Measurements from ENCODE around the gene GPR146. TPM values are rescaled to one million over a fixed set of nuclear protein-coding genes. Genes with fewer than 3 reads are reported as not detected.
A peak's percentile ranks its signal among the peaks of the same experiment; 100 is the strongest.

The GPR146 gene
- total RNA-seq, 1 donor from 2014 or later = 0.79 TPM

- Mint-ChIP-seq H3K27ac (peak overlapping the region; percentile 72), H3K36me3 (peaks cover 9% of the 10 kb centered on the region), H3K9me3 (no peaks in the 10 kb centered on the region), H3K4me1 (peaks cover 10% of the 10 kb centered on the region), H3K4me3 (no peak overlapping the region), H3K27me3 (ENCODE audit: insufficient read depth, low read depth) (peaks cover 3% of the 10 kb centered on the region)
- H3K27me3 ChIP-seq = no peaks in the 10 kb centered on the region
- H3F3A ChIP-seq (ENCODE audit: low read depth) = no peaks in the 10 kb centered on the region
- H3K79me2 ChIP-seq (ENCODE audit: low read depth) = no peaks in the 10 kb centered on the region
- H3K9ac ChIP-seq = peak overlapping the region; percentile 47
- no peak overlapping the region for H3K27ac ChIP-seq
- DNase-seq (ENCODE audit: low spot score) = no peak
- no peaks in the 10 kb centered on the region for H3K9me3 ChIP-seq (ENCODE audit: low read depth)
- peaks cover 5% of the 10 kb centered on the region for H3K4me1 ChIP-seq
- no peaks in the 10 kb centered on the region for H3K36me3 ChIP-seq
- H2AFZ ChIP-seq (replicated peaks) = no peak overlapping the region
- H3K4me2 ChIP-seq = no peak overlapping the region
- TF ChIP-seq EZH2 (IDR thresholded peaks at IDR 0.05) (no peak), CTCF (IDR thresholded peaks at IDR 0.05) (no peak), EZH2phosphoT487 (IDR thresholded peaks at IDR 0.05) (no peak)
- no peak overlapping the region for H3K4me3 ChIP-seq
- peaks cover 43% of the 10 kb centered on the region for H4K20me1 ChIP-seq (ENCODE audit: low read depth)
Observed at GRCh38 chr7:1013581-1013980, 30.8 kb upstream of the GPR146 start.

- Histone ChIP-seq H3F3A (ENCODE audit: low read depth) (no peaks in the 10 kb centered on the region), H3K9me3 (ENCODE audit: low read depth) (no peaks in the 10 kb centered on the region), H3K36me3 (no peaks in the 10 kb centered on the region), H3K4me1 (peaks cover 5% of the 10 kb centered on the region), H4K20me1 (ENCODE audit: low read depth) (peaks cover 47% of the 10 kb centered on the region), H3K4me2 (no peak overlapping the region), H3K79me2 (ENCODE audit: low read depth) (no peaks in the 10 kb centered on the region), H3K4me3 (no peak overlapping the region), H3K9ac (no peak overlapping the region), H2AFZ (replicated peaks) (no peak overlapping the region), H3K27me3 (no peaks in the 10 kb centered on the region), H3K27ac (no peak overlapping the region)
- H3K4me1 Mint-ChIP-seq = peaks cover 10% of the 10 kb centered on the region
- H3K4me3 Mint-ChIP-seq = no peak overlapping the region
- DNase-seq (ENCODE audit: low spot score) = no peak
- TF ChIP-seq CTCF (IDR thresholded peaks at IDR 0.05) (no peak), EZH2 (IDR thresholded peaks at IDR 0.05) (no peak), EZH2phosphoT487 (IDR thresholded peaks at IDR 0.05) (no peak)
- H3K36me3 Mint-ChIP-seq = peaks cover 6% of the 10 kb centered on the region
- no peaks in the 10 kb centered on the region for H3K9me3 Mint-ChIP-seq
- peaks cover 2% of the 10 kb centered on the region for H3K27me3 Mint-ChIP-seq (ENCODE audit: insufficient read depth, low read depth)
- no peak overlapping the region for H3K27ac Mint-ChIP-seq
Observed at GRCh38 chr7:1014681-1015080, 29.7 kb upstream of the GPR146 start.

- Histone ChIP-seq H3K27me3 (no peaks in the 10 kb centered on the region), H3F3A (ENCODE audit: low read depth) (no peaks in the 10 kb centered on the region), H3K9ac (no peak overlapping the region), H3K4me3 (no peak overlapping the region), H3K4me2 (no peak overlapping the region), H2AFZ (replicated peaks) (no peak overlapping the region), H4K20me1 (ENCODE audit: low read depth) (peaks cover 47% of the 10 kb centered on the region), H3K79me2 (ENCODE audit: low read depth) (peaks cover 2% of the 10 kb centered on the region), H3K4me1 (peaks cover 5% of the 10 kb centered on the region), H3K27ac (no peak overlapping the region), H3K36me3 (no peaks in the 10 kb centered on the region), H3K9me3 (ENCODE audit: low read depth) (no peaks in the 10 kb centered on the region)
- peaks cover 10% of the 10 kb centered on the region for H3K4me1 Mint-ChIP-seq
- no peak for DNase-seq (ENCODE audit: low spot score)
- no peak overlapping the region for H3K27ac Mint-ChIP-seq
- TF ChIP-seq EZH2 (IDR thresholded peaks at IDR 0.05) (no peak), EZH2phosphoT487 (IDR thresholded peaks at IDR 0.05) (no peak)
- H3K9me3 Mint-ChIP-seq = no peaks in the 10 kb centered on the region
- H3K4me3 Mint-ChIP-seq = no peak overlapping the region
- peaks cover 2% of the 10 kb centered on the region for H3K27me3 Mint-ChIP-seq (ENCODE audit: insufficient read depth, low read depth)
- peaks cover 6% of the 10 kb centered on the region for H3K36me3 Mint-ChIP-seq
Observed at GRCh38 chr7:1015196-1016121, 28.9 kb upstream of the GPR146 start.

All from neural progenitor cell (in vitro differentiated cells).